ENCODE results near the gene NSMCE3.
"Not testable (repeated sequence)": the region's sequence is repeated elsewhere in the genome, so short reads cannot be mapped to it uniquely, and the experiment has no call there.

The NSMCE3 gene

GRCh38 chr15:29270169-29270955, 740 bp upstream of the NSMCE3 start:
- DNase-seq (ENCODE audit: low read depth) = no peak

- DNase-seq (ENCODE audit: low read depth) = peak; percentile 7
These were observed 727 bp downstream of the NSMCE3 start for GRCh38 chr15:29268706-29269484.

- DNase-seq (ENCODE audit: low read depth) = no peak
These were observed 3.5 kb downstream of the NSMCE3 start for GRCh38 chr15:29266052-29266582.

GRCh38 chr15:29263289-29263688, 6.3 kb downstream of the NSMCE3 start:
- DNase-seq (ENCODE audit: low read depth) = no peak

GRCh38 chr15:29262738-29263137, 6.9 kb downstream of the NSMCE3 start:
- DNase-seq (ENCODE audit: low read depth) = no peak

- no peak for DNase-seq (ENCODE audit: low read depth)
These were observed 8.7 kb downstream of the NSMCE3 start for GRCh38 chr15:29260896-29261295.

- DNase-seq (ENCODE audit: low read depth) = no peak
These were observed 10.4 kb downstream of the NSMCE3 start for GRCh38 chr15:29259233-29259632.

GRCh38 chr15:29252234-29252633, 17.4 kb downstream of the NSMCE3 start:
- DNase-seq (ENCODE audit: low read depth) = no peak

- no peak for DNase-seq (ENCODE audit: low read depth)
These were observed 25.1 kb downstream of the NSMCE3 start for GRCh38 chr15:29244544-29244943.

- no peak for DNase-seq (ENCODE audit: low read depth)
These were observed 25.5 kb downstream of the NSMCE3 start for GRCh38 chr15:29244123-29244522.

GRCh38 chr15:29242456-29243242, 27.0 kb downstream of the NSMCE3 start:
- DNase-seq (ENCODE audit: low read depth) = no peak

GRCh38 chr15:29241207-29241606, 28.4 kb downstream of the NSMCE3 start:
- DNase-seq (ENCODE audit: low read depth) = no peak

GRCh38 chr15:29239395-29239794, 30.2 kb downstream of the NSMCE3 start:
- no peak for DNase-seq (ENCODE audit: low read depth)

- no peak for DNase-seq (ENCODE audit: low read depth)
These were observed 36.1 kb downstream of the NSMCE3 start for GRCh38 chr15:29233566-29233965.

- no peak for DNase-seq (ENCODE audit: low read depth)
These were observed 43.0 kb downstream of the NSMCE3 start for GRCh38 chr15:29226436-29227208.

- DNase-seq (ENCODE audit: low read depth) = no peak
These were observed 43.9 kb downstream of the NSMCE3 start for GRCh38 chr15:29225534-29226234.

GRCh38 chr15:29224987-29225363, 44.6 kb downstream of the NSMCE3 start:
- DNase-seq (ENCODE audit: low read depth) = not testable (repeated sequence)

GRCh38 chr15:29224235-29224986, 45.2 kb downstream of the NSMCE3 start:
- not testable (repeated sequence) for DNase-seq (ENCODE audit: low read depth)

- DNase-seq (ENCODE audit: low read depth) = no peak
These were observed 46.0 kb downstream of the NSMCE3 start for GRCh38 chr15:29223640-29224039.
